HG03108 (cell line): ENCODE data around the gene LBX1.

Experiments
- ATAC-seq: cut with Tn5 transposase; IDR thresholded peaks from one replicate; pipeline ENCODE4 v1.9.1; 2021; ENCODE audit warnings: moderate library complexity; ENCODE audit not compliant: unreplicated experiment

Gene LBX1

GRCh38 chr10:101226491-101227428 is 2.5 kb downstream of the LBX1 start:
- ATAC-seq = no peak

GRCh38 chr10:101225846-101226421 is 3.3 kb downstream of the LBX1 start:
- no peak for ATAC-seq

- no peak for ATAC-seq
Observed at GRCh38 chr10:101224910-101225823, 4.1 kb downstream of the LBX1 start.

- no peak for ATAC-seq
Observed at GRCh38 chr10:101224060-101224909, 5.0 kb downstream of the LBX1 start.

- ATAC-seq = no peak
Observed at GRCh38 chr10:101223274-101224059, 5.8 kb downstream of the LBX1 start.

GRCh38 chr10:101222683-101223273 is 6.5 kb downstream of the LBX1 start:
- no peak for ATAC-seq

- ATAC-seq = no peak
Observed at GRCh38 chr10:101221963-101222531, 7.2 kb downstream of the LBX1 start.

- no peak for ATAC-seq
Observed at GRCh38 chr10:101221549-101221948, 7.7 kb downstream of the LBX1 start.

GRCh38 chr10:101219946-101220451 is 9.3 kb downstream of the LBX1 start:
- no peak for ATAC-seq

- no peak for ATAC-seq
Observed at GRCh38 chr10:101219139-101219945, 9.9 kb downstream of the LBX1 start.

GRCh38 chr10:101218351-101219138 is 10.7 kb downstream of the LBX1 start:
- ATAC-seq = no peak

- no peak for ATAC-seq
Observed at GRCh38 chr10:101217450-101218281, 11.6 kb downstream of the LBX1 start.

GRCh38 chr10:101217044-101217425 is 12.2 kb downstream of the LBX1 start:
- no peak for ATAC-seq

GRCh38 chr10:101216207-101217043 is 12.8 kb downstream of the LBX1 start:
- no peak for ATAC-seq
